HCT116 (cell line): ENCODE measurements around the gene GTF3C4. TPM values are rescaled to one million over a fixed set of nuclear protein-coding genes. Genes with fewer than 3 reads are reported as not detected.

Source experiments
- ATAC-seq: fragments of 200-7000 bp; cut with Tn5 transposase; 2 replicates; pipeline ENCODE4 v1.9.1; 2020; ENCODE audit warnings: mild to moderate bottlenecking, moderate library complexity
- BruUV-seq: library from RNA; stranded (reverse); fragments of 400-500 nt; replicated peaks from 2 replicates; lab custom pipeline; 2021; lab: Mats Ljungman, UMichigan
- CTCF ChIA-PET: fragments of 300-600 bp; sonication (Branson Sonifier 250); formaldehyde crosslinking; loops from one replicate; lab custom pipeline; 2021; ENCODE audit warnings: antibody characterized with exemption; lab: Charles Lee
- POLR2A ChIA-PET: fragments of 300-600, 350-600 bp; sonication (Branson Sonifier 250); formaldehyde crosslinking; loops from one replicate; lab custom pipeline; 2021; ENCODE audit warnings: antibody characterized with exemption; lab: Charles Lee
- RAD21 ChIA-PET, 2 experiments: fragments of 300-600 bp; sonication (Branson Sonifier 250); formaldehyde crosslinking; loops; one replicate each; lab custom pipeline; 2023; ENCODE audit warnings: low total read pairs in 2 of 2; ENCODE audit not compliant: uncharacterized antibody in 2 of 2, unreplicated experiment in 2 of 2, low non-redundant PET in 1 of 2; lab: Charles Lee
- DNase-seq: peaks from one replicate; pipeline ENCODE4 v3.0.0-alpha.2; 2010; ENCODE audit warnings: low read depth, low spot score
- H2AFZ ChIP-seq: fragments of 200-600 bp; shearing (Covaris generic), sonication (generic); 2 replicates; pipeline ENCODE4 v1.6.1; 2017; ENCODE audit warnings: low read depth, mixed run types, mixed read lengths, antibody characterized with exemption, low read length; ENCODE audit not compliant: poor library complexity, severe bottlenecking
- H3K27ac ChIP-seq: 2 replicates; pipeline ENCODE4 v1.5.1; 2012; ENCODE audit warnings: low read depth, low read length
- H3K27me3 ChIP-seq: fragments of 200-600 bp; sonication (generic); 2 replicates; pipeline ENCODE4 v1.6.1; 2016; ENCODE audit warnings: mixed run types, low read length, mixed read lengths; ENCODE audit not compliant: insufficient read depth
- H3K36me3 ChIP-seq, 2 experiments: fragments of 200-500 bp in 1 of 2; fragments of 200-600 bp in 1 of 2; sonication (Bioruptor generic) in 1 of 2; sonication (generic) in 1 of 2; 2 replicates each; pipeline versions ENCODE4 v1.5.1 to v1.6.1; 2014 to 2016; ENCODE audit warnings: low read length in 2 of 2, inconsistent platforms in 1 of 2, mixed read lengths in 1 of 2, mixed run types in 1 of 2; ENCODE audit not compliant: insufficient read depth in 2 of 2, control insufficient read depth in 1 of 2
- H3K4me1 ChIP-seq, 2 experiments: fragments of 200-600 bp in 1 of 2; sonication (generic) in 1 of 2; 2 replicates each; pipeline versions ENCODE4 v1.5.1 to v1.6.1; 2012 to 2017; ENCODE audit warnings: low read length in 2 of 2, inconsistent platforms in 1 of 2, mild to moderate bottlenecking in 1 of 2, mixed read lengths in 1 of 2, mixed run types in 1 of 2, moderate library complexity in 1 of 2; ENCODE audit not compliant: insufficient read depth in 2 of 2, control insufficient read depth in 1 of 2
- H3K4me2 ChIP-seq: fragments of 200-600 bp; sonication (generic); 2 replicates; pipeline ENCODE4 v1.6.1; 2017; ENCODE audit warnings: mixed run types, low read length, mixed read lengths
- H3K4me3 ChIP-seq, 2 experiments: fragments of 200-600 bp in 1 of 2; sonication (generic) in 1 of 2; replicated peaks in 1 of 2; 2 replicates each; pipeline ENCODE4 v1.5.1; 2011 to 2016; ENCODE audit warnings: low read length in 2 of 2, control low read depth in 1 of 2, low read depth in 1 of 2, mild to moderate bottlenecking in 1 of 2, mixed read lengths in 1 of 2, mixed run types in 1 of 2
- H3K79me2 ChIP-seq: fragments of 200-600 bp; sonication (generic); 2 replicates; pipeline ENCODE4 v1.6.1; 2017; ENCODE audit warnings: mild to moderate bottlenecking, mixed run types, low read length, moderate library complexity, mixed read lengths; ENCODE audit not compliant: insufficient read depth
- H3K9ac ChIP-seq: fragments of 200-600 bp; sonication (generic); 2 replicates; pipeline ENCODE4 v1.6.1; 2016; ENCODE audit warnings: low read length, mixed read lengths
- H3K9me2 ChIP-seq: fragments of 200-600 bp; sonication (generic), shearing (Covaris generic); 2 replicates; pipeline ENCODE4 v1.6.1; 2017; ENCODE audit warnings: mixed run types, mild to moderate bottlenecking, moderate library complexity; ENCODE audit not compliant: insufficient read depth
- H3K9me3 ChIP-seq, 2 experiments: fragments of 200-500 bp in 1 of 2; fragments of 200-600 bp in 1 of 2; sonication (Bioruptor generic) in 1 of 2; sonication (generic) in 1 of 2; 2 replicates each; pipeline ENCODE4 v1.6.1; 2014 to 2017; ENCODE audit warnings: low read length in 2 of 2, mixed read lengths in 2 of 2, inconsistent platforms in 1 of 2, low read depth in 1 of 2, mild to moderate bottlenecking in 1 of 2, mixed run types in 1 of 2, moderate library complexity in 1 of 2; ENCODE audit not compliant: control insufficient read depth in 1 of 2, insufficient read depth in 1 of 2
- H4K20me1 ChIP-seq: fragments of 200-600 bp; sonication (generic), shearing (Covaris generic); 2 replicates; pipeline ENCODE4 v1.6.1; 2017; ENCODE audit warnings: mixed run types, mild to moderate bottlenecking, moderate library complexity; ENCODE audit not compliant: insufficient read depth
- ATF3 ChIP-seq: IDR thresholded peaks from 2 replicates; pipeline ENCODE4 v1.6.1; 2012
- CEBPB ChIP-seq: IDR thresholded peaks from 2 replicates; pipeline ENCODE4 v1.6.1; 2012; ENCODE audit warnings: low read depth
- CTCF ChIP-seq, 3 experiments: fragments of 200-600 bp in 1 of 3; sonication (generic) in 1 of 3; IDR thresholded peaks in 2 of 3; conservative IDR thresholded peaks in 1 of 3; 2 replicates each; pipeline ENCODE4 v1.5.1; 2012 to 2017; ENCODE audit warnings: low read depth in 2 of 3, low read length in 2 of 3, antibody characterized with exemption in 1 of 3, borderline replicate concordance in 1 of 3, control low read depth in 1 of 3, mild to moderate bottlenecking in 1 of 3, mixed read lengths in 1 of 3, mixed run types in 1 of 3, moderate library complexity in 1 of 3; ENCODE audit not compliant: insufficient read depth in 1 of 3
- EZH2 ChIP-seq: fragments of 200-600 bp; sonication (generic); IDR thresholded peaks from 2 replicates; pipeline ENCODE4 v1.6.1; 2017; ENCODE audit warnings: antibody characterized with exemption, mixed run types
- MAX ChIP-seq: IDR thresholded peaks from 2 replicates; pipeline ENCODE4 v1.6.1; 2012
- RAD21 ChIP-seq: IDR thresholded peaks from 2 replicates; pipeline ENCODE4 v1.6.1; 2012; ENCODE audit warnings: low read depth, mild to moderate bottlenecking
- SIN3A ChIP-seq: IDR thresholded peaks from 2 replicates; pipeline ENCODE4 v1.6.1; 2012; ENCODE audit warnings: low read depth
- SP1 ChIP-seq: IDR thresholded peaks from 2 replicates; pipeline ENCODE4 v1.6.1; 2012; ENCODE audit warnings: low read depth
- SRF ChIP-seq: IDR thresholded peaks from 2 replicates; pipeline ENCODE4 v1.6.1; 2012; ENCODE audit warnings: low read depth
- YY1 ChIP-seq: IDR thresholded peaks from 2 replicates; pipeline ENCODE4 v1.6.1; 2011; ENCODE audit warnings: low read length, low read depth, moderate library complexity, mild to moderate bottlenecking; ENCODE audit not compliant: insufficient replicate concordance; ENCODE audit errors: extremely low read depth
- ZBTB33 ChIP-seq: IDR thresholded peaks from 2 replicates; pipeline ENCODE4 v1.6.1; 2011; ENCODE audit warnings: mild to moderate bottlenecking, low read length, moderate library complexity; ENCODE audit not compliant: insufficient replicate concordance; ENCODE audit errors: extremely low read depth
- ZFX ChIP-seq: fragments of 450-650 bp; IDR thresholded peaks from 2 replicates; pipeline ENCODE4 v1.6.1; 2017
- intact Hi-C: fragments of 100-400 bp; cut with micrococcal nuclease; formaldehyde crosslinking; loops from 2 replicates; pipeline ENCODE4 v1.10.0; 2022
- total RNA-seq: library from RNA; stranded (reverse); gene quantifications from one replicate; pipeline ENCODE4 v1.2.1, GENCODE V29; 2021; ENCODE audit not compliant: unreplicated experiment

GTF3C4 gene
- total RNA-seq, 1 experiment from 2014 or later = 26.4 TPM

GRCh38 chr9:132673355-132673754 is 3.1 kb downstream of the GTF3C4 start:
- H3K27ac ChIP-seq = no peak overlapping the region
- H2AFZ ChIP-seq = no peak overlapping the region
- no TSS peak for BruUV-seq
- no peaks in the 10 kb centered on the region for H3K27me3 ChIP-seq
- H3K9me3 ChIP-seq = no peaks in the 10 kb centered on the region
- ATAC-seq (no peak), DNase-seq (no peak)
- TF ChIP-seq MAX (no peak), CTCF (IDR thresholded peaks at IDR 0.05 in 2 of 3, conservative IDR thresholded peaks at IDR 0.05 in 1 of 3; ENCODE audit: borderline replicate concordance in 1 of 3, insufficient read depth in 1 of 3, low read depth in 2 of 3, low read length in 2 of 3) (peak in 2 of 3 experiments; percentile 26 to 37; a peak in 4 of 6 replicates)
- intact Hi-C loops = loop anchor here (5.0 kb wide), 1 partner anchor 129 kb away; no protein-coding TSS in a partner anchor
- H3K4me1 ChIP-seq = peaks cover 2 to 21% of the 10 kb centered on the region in 2 experiments; a peak in 3 of 4 replicates
- H3K9me2 ChIP-seq = no peaks in the 10 kb centered on the region
- ChIA-PET POLR2A (no interaction called here), RAD21 (no interaction called here), CTCF (no interaction called here)
- peaks cover 99% of the 10 kb centered on the region for H3K79me2 ChIP-seq
- H3K9ac ChIP-seq = no peak overlapping the region
- H3K4me2 ChIP-seq = no peak overlapping the region
- H3K36me3 ChIP-seq = peaks cover 6 to 25% of the 10 kb centered on the region in 2 experiments; a peak in 3 of 4 replicates
- H3K4me3 ChIP-seq = no peak overlapping the region
- peaks cover 22% of the 10 kb centered on the region; the same call in 1 of the 2 replicates for H4K20me1 ChIP-seq

- H4K20me1 ChIP-seq = peaks cover 28% of the 10 kb centered on the region; the same call in 1 of the 2 replicates
- peaks cover 2 to 18% of the 10 kb centered on the region in 2 experiments; a peak in 3 of 4 replicates for H3K4me1 ChIP-seq
- no peak overlapping the region for H2AFZ ChIP-seq
- ChIA-PET CTCF (no interaction called here), POLR2A (no interaction called here), RAD21 (no interaction called here)
- no peak overlapping the region for H3K27ac ChIP-seq
- intact Hi-C loops = loop anchor here (5.0 kb wide), 1 partner anchor 128 kb away; no protein-coding TSS in a partner anchor
- peaks cover 16 to 36% of the 10 kb centered on the region in 2 experiments; a peak in 3 of 4 replicates for H3K36me3 ChIP-seq
- DNase-seq (no peak), ATAC-seq (no peak)
- no TSS peak for BruUV-seq
- H3K9ac ChIP-seq = no peak overlapping the region
- H3K9me3 ChIP-seq = no peaks in the 10 kb centered on the region
- no peaks in the 10 kb centered on the region for H3K27me3 ChIP-seq
- no peak overlapping the region for H3K4me3 ChIP-seq
- H3K79me2 ChIP-seq = peaks cover 99% of the 10 kb centered on the region
- H3K4me2 ChIP-seq = no peak overlapping the region
- no peaks in the 10 kb centered on the region for H3K9me2 ChIP-seq
- no peak for TF ChIP-seq EZH2
- TF ChIP-seq MAX = no peak
- TF ChIP-seq SP1 = no peak
- TF ChIP-seq ATF3 = no peak
- no peak for TF ChIP-seq RAD21
- TF ChIP-seq SRF = no peak
- TF ChIP-seq SIN3A = no peak
- no peak for TF ChIP-seq YY1
- no peak for TF ChIP-seq ZBTB33
- TF ChIP-seq ZFX = no peak
- TF ChIP-seq CEBPB = no peak
Observed at GRCh38 chr9:132674485-132674884, 4.2 kb downstream of the GTF3C4 start.
